NT2/D1 (cell line): ENCODE measurements around the gene ADAMTS5.

ENCODE experiments used
- DNase-seq: peaks from one replicate; pipeline ENCODE4 v3.0.0-alpha.2; 2011; ENCODE audit warnings: low read depth, low spot score
- H3K27me3 ChIP-seq: 2 replicates; pipeline ENCODE4 v1.6.0; 2011; ENCODE audit warnings: mild to moderate bottlenecking; ENCODE audit not compliant: insufficient read length, insufficient read depth
- H3K36me3 ChIP-seq: 2 replicates; pipeline ENCODE4 v1.6.1; 2011; ENCODE audit warnings: mild to moderate bottlenecking, low read length, mixed read lengths; ENCODE audit not compliant: insufficient read depth, insufficient read length
- H3K4me1 ChIP-seq: 2 replicates; pipeline ENCODE4 v1.5.1; 2011; ENCODE audit not compliant: insufficient read depth, insufficient read length
- H3K4me3 ChIP-seq: 2 replicates; pipeline ENCODE4 v1.5.1; 2011; ENCODE audit warnings: low read depth; ENCODE audit not compliant: insufficient read length
- H3K9ac ChIP-seq: 2 replicates; pipeline ENCODE4 v1.6.0; 2011; ENCODE audit warnings: low read depth; ENCODE audit not compliant: insufficient read length
- H3K9me3 ChIP-seq: 2 replicates; pipeline ENCODE4 v1.5.1; 2011; ENCODE audit warnings: mild to moderate bottlenecking, low read length; ENCODE audit not compliant: insufficient read depth
- SUZ12 ChIP-seq: IDR thresholded peaks from 2 replicates; pipeline ENCODE4 v1.6.1; 2011; ENCODE audit not compliant: insufficient read length, insufficient read depth; ENCODE audit errors: extremely low read depth
- YY1 ChIP-seq: IDR thresholded peaks from 2 replicates; pipeline ENCODE4 v1.6.1; 2011; ENCODE audit not compliant: insufficient read length, insufficient read depth
- ZNF274 ChIP-seq: IDR thresholded peaks from 2 replicates; pipeline ENCODE4 v1.6.1; 2011; ENCODE audit warnings: mild to moderate bottlenecking, low read depth, low read length

Gene ADAMTS5

DNA sequence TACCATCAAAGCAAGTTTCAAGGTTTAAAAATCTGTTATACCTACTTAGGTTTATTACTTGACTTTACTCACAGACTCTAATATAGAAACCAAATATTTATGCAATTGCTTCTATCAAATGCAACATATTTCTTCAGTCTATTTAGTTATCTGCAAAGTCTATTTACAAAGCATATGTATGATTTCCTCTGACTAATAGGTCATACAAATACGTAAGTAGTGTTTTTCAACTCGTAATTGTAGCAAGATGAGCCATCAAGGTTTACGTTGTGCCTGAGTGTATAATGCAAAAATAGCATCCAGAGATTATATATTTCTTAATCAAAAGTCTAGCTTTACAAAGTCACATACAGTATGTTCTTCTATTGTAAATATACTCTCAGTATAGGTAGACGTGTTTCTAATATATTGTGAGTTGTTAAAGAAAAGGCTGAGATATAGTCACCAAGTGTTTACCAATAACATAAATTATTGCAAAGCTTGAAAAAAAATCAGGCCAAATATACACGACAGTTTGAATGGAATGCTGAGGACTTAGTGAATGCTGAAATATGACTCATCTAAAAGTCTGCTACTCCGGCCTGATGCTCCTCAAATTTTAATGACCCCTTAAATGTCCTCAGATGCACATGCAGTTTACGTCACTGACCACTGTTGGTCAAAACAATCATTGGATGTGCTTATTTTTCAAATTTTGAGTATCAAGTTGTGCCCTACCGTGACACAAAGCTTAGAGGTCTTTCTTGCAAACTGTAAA is 48.4 kb downstream of the ADAMTS5 start:
- Histone ChIP-seq H3K9me3 (peaks cover 17% of the 10 kb centered on the region), H3K4me1 (no peaks in the 10 kb centered on the region), H3K36me3 (no peaks in the 10 kb centered on the region), H3K4me3 (no peak overlapping the region), H3K9ac (no peak overlapping the region), H3K27me3 (no peaks in the 10 kb centered on the region)
- no peak for DNase-seq
- TF ChIP-seq SUZ12: no peak
- TF ChIP-seq YY1: no peak
- TF ChIP-seq ZNF274: no peak

- Histone ChIP-seq H3K4me1 (no peaks in the 10 kb centered on the region), H3K36me3 (no peaks in the 10 kb centered on the region), H3K9ac (no peak overlapping the region), H3K27me3 (no peaks in the 10 kb centered on the region), H3K4me3 (no peak overlapping the region), H3K9me3 (peaks cover 26% of the 10 kb centered on the region)
- DNase-seq: no peak
- TF ChIP-seq ZNF274 (no peak), YY1 (no peak), SUZ12 (no peak)
Measured at GRCh38 chr21:26916799-26917198, 50.1 kb downstream of the ADAMTS5 start.

GRCh38 chr21:26914557-26914956 is 52.3 kb downstream of the ADAMTS5 start:
- H3K4me1 ChIP-seq: no peaks in the 10 kb centered on the region
- no peaks in the 10 kb centered on the region for H3K27me3 ChIP-seq
- DNase-seq: no peak
- H3K9ac ChIP-seq: no peak overlapping the region
- H3K36me3 ChIP-seq: no peaks in the 10 kb centered on the region
- H3K9me3 ChIP-seq: peaks cover 34% of the 10 kb centered on the region
- no peak for TF ChIP-seq YY1
- TF ChIP-seq SUZ12: no peak
- TF ChIP-seq ZNF274: no peak
- no peak overlapping the region for H3K4me3 ChIP-seq

- no peaks in the 10 kb centered on the region for H3K4me1 ChIP-seq
- H3K9me3 ChIP-seq: peaks cover 34% of the 10 kb centered on the region
- H3K4me3 ChIP-seq: no peak overlapping the region
- no peaks in the 10 kb centered on the region for H3K36me3 ChIP-seq
- H3K27me3 ChIP-seq: no peaks in the 10 kb centered on the region
- no peak for DNase-seq
- H3K9ac ChIP-seq: no peak overlapping the region
- TF ChIP-seq SUZ12 (no peak), ZNF274 (no peak), YY1 (no peak)
Measured at GRCh38 chr21:26912466-26912865, 54.4 kb downstream of the ADAMTS5 start.

GRCh38 chr21:26909972-26910371 is 56.9 kb downstream of the ADAMTS5 start:
- no peak for TF ChIP-seq YY1
- TF ChIP-seq SUZ12: no peak
- TF ChIP-seq ZNF274: no peak
- Histone ChIP-seq H3K4me1 (no peaks in the 10 kb centered on the region), H3K27me3 (no peaks in the 10 kb centered on the region), H3K36me3 (no peaks in the 10 kb centered on the region), H3K9ac (no peak overlapping the region), H3K4me3 (no peak overlapping the region), H3K9me3 (peaks cover 32% of the 10 kb centered on the region)
- DNase-seq: peak; percentile 90

- Histone ChIP-seq H3K36me3 (no peaks in the 10 kb centered on the region), H3K9me3 (no peaks in the 10 kb centered on the region), H3K4me3 (no peak overlapping the region), H3K27me3 (no peaks in the 10 kb centered on the region), H3K9ac (no peak overlapping the region), H3K4me1 (no peaks in the 10 kb centered on the region)
- TF ChIP-seq YY1 (no peak), SUZ12 (no peak), ZNF274 (no peak)
- no peak for DNase-seq
Measured at GRCh38 chr21:26900980-26901379, 65.9 kb downstream of the ADAMTS5 start.

GRCh38 chr21:26892151-26892550 is 74.7 kb downstream of the ADAMTS5 start:
- Histone ChIP-seq H3K27me3 (no peaks in the 10 kb centered on the region), H3K9me3 (no peaks in the 10 kb centered on the region), H3K36me3 (no peaks in the 10 kb centered on the region), H3K4me1 (no peaks in the 10 kb centered on the region), H3K4me3 (no peak overlapping the region), H3K9ac (no peak overlapping the region)
- DNase-seq: no peak
- TF ChIP-seq SUZ12: no peak
- TF ChIP-seq ZNF274: no peak
- TF ChIP-seq YY1: no peak

DNA sequence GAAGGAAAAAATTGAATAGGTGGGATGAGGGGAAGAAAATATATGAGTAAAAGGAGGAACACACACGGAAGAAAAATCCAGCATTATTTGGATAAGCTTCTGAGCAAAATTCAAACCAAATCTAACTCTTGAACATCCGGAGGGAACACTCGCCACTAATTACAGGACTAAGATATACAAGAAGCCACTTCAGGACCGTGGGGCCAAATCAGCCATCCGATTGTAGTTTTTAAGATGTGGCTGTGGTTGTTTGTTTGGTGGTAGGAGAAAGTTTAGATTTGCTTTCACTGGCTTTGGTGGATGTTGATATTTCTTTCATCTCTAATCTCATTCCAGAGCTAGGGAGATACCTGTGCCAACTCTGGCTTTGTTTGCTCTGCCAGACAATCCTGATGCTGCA is 78.0 kb downstream of the ADAMTS5 start:
- no peaks in the 10 kb centered on the region for H3K9me3 ChIP-seq
- H3K9ac ChIP-seq: no peak overlapping the region
- H3K27me3 ChIP-seq: no peaks in the 10 kb centered on the region
- no peaks in the 10 kb centered on the region for H3K36me3 ChIP-seq
- H3K4me1 ChIP-seq: no peaks in the 10 kb centered on the region
- no peak overlapping the region for H3K4me3 ChIP-seq
- DNase-seq: no peak
- TF ChIP-seq SUZ12 (no peak), ZNF274 (no peak), YY1 (no peak)
